Neural cell (in vitro differentiated cells): ENCODE results near the gene SHD. TPM values are rescaled to one million over a fixed set of nuclear protein-coding genes. Genes with fewer than 3 reads are reported as not detected.
"Not testable (repeated sequence)": the region's sequence is repeated elsewhere in the genome, so short reads cannot be mapped to it uniquely, and the experiment has no call there.

Source experiments
- H2AFZ ChIP-seq: fragments of 200-600, 300-800 bp; sonication (generic), shearing (Covaris generic); 2 replicates; pipeline ENCODE4 v1.6.0; 2014; ENCODE audit warnings: low read depth, mild to moderate bottlenecking, antibody characterized with exemption, low read length, moderate library complexity
- H3F3A ChIP-seq: fragments of 200-600 bp; shearing (Covaris generic); 2 replicates; pipeline ENCODE4 v1.6.1; 2016; ENCODE audit warnings: mild to moderate bottlenecking, moderate library complexity, mixed read lengths, antibody characterized with exemption, low read length; ENCODE audit not compliant: insufficient read depth, poor library complexity, severe bottlenecking
- H3K27ac ChIP-seq: fragments of 200-600, 300-800 bp; sonication (generic), shearing (Covaris generic); 2 replicates; pipeline ENCODE4 v1.5.1; 2014; ENCODE audit warnings: mild to moderate bottlenecking, low read length, moderate library complexity
- H3K27me3 ChIP-seq: fragments of 300-800, 200-600 bp; sonication (generic), shearing (Covaris generic); 2 replicates; pipeline ENCODE4 v1.6.0; 2014; ENCODE audit warnings: mild to moderate bottlenecking, low read depth, low read length, moderate library complexity; ENCODE audit not compliant: insufficient read depth
- H3K36me3 ChIP-seq: fragments of 300-800, 200-600 bp; sonication (generic), shearing (Covaris generic); 2 replicates; pipeline ENCODE4 v1.5.1; 2014; ENCODE audit warnings: mild to moderate bottlenecking, antibody characterized with exemption, low read length, moderate library complexity; ENCODE audit not compliant: insufficient read depth
- H3K4me2 ChIP-seq: fragments of 300-800, 200-600 bp; sonication (generic), shearing (Covaris generic); 2 replicates; pipeline ENCODE4 v1.6.0; 2014; ENCODE audit warnings: mild to moderate bottlenecking, low read length
- H3K4me3 ChIP-seq: fragments of 300-800, 200-600 bp; sonication (generic), shearing (Covaris generic); 2 replicates; pipeline ENCODE4 v1.5.1; 2014; ENCODE audit warnings: mild to moderate bottlenecking, low read length, moderate library complexity
- H3K79me2 ChIP-seq: fragments of 200-600 bp; shearing (Covaris generic); replicated peaks from 2 replicates; pipeline ENCODE4 v1.6.0; 2014; ENCODE audit warnings: mild to moderate bottlenecking, low read length, moderate library complexity; ENCODE audit not compliant: insufficient read depth
- H3K9ac ChIP-seq: fragments of 300-800, 200-600 bp; sonication (generic), shearing (Covaris generic); 2 replicates; pipeline ENCODE4 v1.6.1; 2016; ENCODE audit warnings: mild to moderate bottlenecking, low read length, mixed read lengths
- H3K9me2 ChIP-seq: fragments of 200-600 bp; shearing (Covaris generic); 2 replicates; pipeline ENCODE4 v1.6.1; 2016; ENCODE audit warnings: mild to moderate bottlenecking, low read length, mixed read lengths; ENCODE audit not compliant: insufficient read depth
- H3K9me3 ChIP-seq: fragments of 200-600, 300-800 bp; sonication (generic), shearing (Covaris generic); 2 replicates; pipeline ENCODE4 v1.6.1; 2016; ENCODE audit warnings: mild to moderate bottlenecking, mixed run types, low read length, moderate library complexity, mixed read lengths
- H4K20me1 ChIP-seq: fragments of 200-600 bp; shearing (Covaris generic); 2 replicates; pipeline ENCODE4 v1.6.1; 2016; ENCODE audit warnings: mild to moderate bottlenecking, mixed run types; ENCODE audit not compliant: insufficient read depth
- EP300 ChIP-seq: fragments of 450-650 bp; conservative IDR thresholded peaks from 2 replicates; pipeline ENCODE4 v1.6.1; 2014; ENCODE audit warnings: antibody characterized with exemption, mild to moderate bottlenecking, moderate library complexity; ENCODE audit not compliant: poor library complexity, severe bottlenecking
- EZH2 ChIP-seq: fragments of 200-600, 300-800 bp; shearing (Covaris generic), sonication (generic); IDR thresholded peaks from 2 replicates; pipeline ENCODE4 v1.6.1; 2014; ENCODE audit warnings: antibody characterized with exemption, low read length, borderline replicate concordance, mild to moderate bottlenecking; ENCODE audit not compliant: insufficient read depth, poor library complexity, severe bottlenecking
- MXI1 ChIP-seq: fragments of 450-650 bp; conservative IDR thresholded peaks from 2 replicates; pipeline ENCODE4 v1.6.1; 2014; ENCODE audit warnings: antibody characterized with exemption, mild to moderate bottlenecking; ENCODE audit not compliant: poor library complexity, severe bottlenecking
- POLR2AphosphoS5 ChIP-seq: IDR thresholded peaks from 2 replicates; pipeline ENCODE4 v1.6.1; 2012
- RAD21 ChIP-seq: fragments of 450-650 bp; conservative IDR thresholded peaks from 2 replicates; pipeline ENCODE4 v1.6.1; 2014; ENCODE audit warnings: antibody characterized with exemption, mild to moderate bottlenecking, moderate library complexity
- REST ChIP-seq: IDR thresholded peaks from 2 replicates; pipeline ENCODE4 v1.6.1; 2012; ENCODE audit warnings: borderline replicate concordance
- SMC3 ChIP-seq: fragments of 450-650 bp; conservative IDR thresholded peaks from 2 replicates; pipeline ENCODE4 v1.6.1; 2014; ENCODE audit warnings: antibody characterized with exemption, mild to moderate bottlenecking, moderate library complexity; ENCODE audit not compliant: poor library complexity
- TAF1 ChIP-seq: IDR thresholded peaks from 2 replicates; pipeline ENCODE4 v1.6.1; 2012; ENCODE audit warnings: low read depth
- polyA plus RNA-seq: library from polyadenylated mRNA; depleted of rRNA; stranded (reverse); fragments of >200 nt; gene quantifications from 2 replicates; pipeline ENCODE4 v1.2.3, GENCODE V29; 2014
- TF ChIP-seq, protein P1 (sequence below): fragments of 450-650 bp; IDR thresholded peaks from 2 replicates; pipeline ENCODE4 v1.5.1; 2014; ENCODE audit warnings: antibody characterized with exemption, mild to moderate bottlenecking, moderate library complexity; ENCODE audit not compliant: poor library complexity, severe bottlenecking

The SHD gene
- polyA plus RNA-seq, 1 donor from 2014 or later, result 188 TPM

DNA sequence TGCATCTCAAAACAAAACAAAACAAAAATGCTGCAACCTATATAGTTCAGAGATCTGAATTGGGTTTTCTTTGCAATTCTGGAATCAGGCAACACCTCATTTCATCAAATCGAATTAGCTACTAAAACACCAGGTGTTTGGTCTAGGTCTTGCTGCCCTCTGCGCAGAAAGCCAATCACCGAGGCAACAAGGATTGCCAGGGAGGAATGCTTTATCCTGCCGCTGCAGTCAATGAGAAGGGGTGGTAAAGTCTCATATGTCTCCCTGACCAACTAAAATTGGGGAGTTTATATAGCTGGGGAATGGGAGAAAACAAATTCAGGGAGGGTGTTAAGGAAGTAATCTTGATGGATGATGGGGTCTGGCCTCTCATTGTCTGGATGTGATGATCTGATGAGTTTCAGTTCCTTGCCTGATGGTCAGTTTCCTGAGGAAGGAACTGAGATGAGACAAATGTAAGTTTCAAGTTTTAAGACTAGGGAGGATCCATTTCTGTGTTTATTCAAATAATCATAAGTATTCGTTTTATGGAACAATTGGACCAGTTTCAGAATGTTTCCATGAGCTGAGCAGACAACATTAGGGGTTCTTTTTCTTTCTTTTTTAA is 37.1 kb upstream of the SHD start:
- no peaks in the 10 kb centered on the region for H3K27me3 ChIP-seq
- H2AFZ ChIP-seq, result no peak overlapping the region
- no peaks in the 10 kb centered on the region for H3K36me3 ChIP-seq
- H3K9me3 ChIP-seq, result no peaks in the 10 kb centered on the region
- TF ChIP-seq MXI1 (no peak), RAD21 (no peak)
- TF ChIP-seq, protein P1, sequence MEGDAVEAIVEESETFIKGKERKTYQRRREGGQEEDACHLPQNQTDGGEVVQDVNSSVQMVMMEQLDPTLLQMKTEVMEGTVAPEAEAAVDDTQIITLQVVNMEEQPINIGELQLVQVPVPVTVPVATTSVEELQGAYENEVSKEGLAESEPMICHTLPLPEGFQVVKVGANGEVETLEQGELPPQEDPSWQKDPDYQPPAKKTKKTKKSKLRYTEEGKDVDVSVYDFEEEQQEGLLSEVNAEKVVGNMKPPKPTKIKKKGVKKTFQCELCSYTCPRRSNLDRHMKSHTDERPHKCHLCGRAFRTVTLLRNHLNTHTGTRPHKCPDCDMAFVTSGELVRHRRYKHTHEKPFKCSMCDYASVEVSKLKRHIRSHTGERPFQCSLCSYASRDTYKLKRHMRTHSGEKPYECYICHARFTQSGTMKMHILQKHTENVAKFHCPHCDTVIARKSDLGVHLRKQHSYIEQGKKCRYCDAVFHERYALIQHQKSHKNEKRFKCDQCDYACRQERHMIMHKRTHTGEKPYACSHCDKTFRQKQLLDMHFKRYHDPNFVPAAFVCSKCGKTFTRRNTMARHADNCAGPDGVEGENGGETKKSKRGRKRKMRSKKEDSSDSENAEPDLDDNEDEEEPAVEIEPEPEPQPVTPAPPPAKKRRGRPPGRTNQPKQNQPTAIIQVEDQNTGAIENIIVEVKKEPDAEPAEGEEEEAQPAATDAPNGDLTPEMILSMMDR, result no peak
- H3K4me3 ChIP-seq, result no peak overlapping the region
- no peak overlapping the region for H3K27ac ChIP-seq
- H3K4me2 ChIP-seq, result no peak overlapping the region
- H3K9ac ChIP-seq, result no peak overlapping the region
- H4K20me1 ChIP-seq, result no peaks in the 10 kb centered on the region
- no peaks in the 10 kb centered on the region for H3K9me2 ChIP-seq
- no peaks in the 10 kb centered on the region for H3K79me2 ChIP-seq
- H3F3A ChIP-seq, result no peaks in the 10 kb centered on the region

- H2AFZ ChIP-seq, result peak overlapping the region; percentile 86
- not testable (repeated sequence) for H3K4me2 ChIP-seq
Observed at GRCh38 chr19:4245938-4246337, 33.1 kb upstream of the SHD start.

DNA sequence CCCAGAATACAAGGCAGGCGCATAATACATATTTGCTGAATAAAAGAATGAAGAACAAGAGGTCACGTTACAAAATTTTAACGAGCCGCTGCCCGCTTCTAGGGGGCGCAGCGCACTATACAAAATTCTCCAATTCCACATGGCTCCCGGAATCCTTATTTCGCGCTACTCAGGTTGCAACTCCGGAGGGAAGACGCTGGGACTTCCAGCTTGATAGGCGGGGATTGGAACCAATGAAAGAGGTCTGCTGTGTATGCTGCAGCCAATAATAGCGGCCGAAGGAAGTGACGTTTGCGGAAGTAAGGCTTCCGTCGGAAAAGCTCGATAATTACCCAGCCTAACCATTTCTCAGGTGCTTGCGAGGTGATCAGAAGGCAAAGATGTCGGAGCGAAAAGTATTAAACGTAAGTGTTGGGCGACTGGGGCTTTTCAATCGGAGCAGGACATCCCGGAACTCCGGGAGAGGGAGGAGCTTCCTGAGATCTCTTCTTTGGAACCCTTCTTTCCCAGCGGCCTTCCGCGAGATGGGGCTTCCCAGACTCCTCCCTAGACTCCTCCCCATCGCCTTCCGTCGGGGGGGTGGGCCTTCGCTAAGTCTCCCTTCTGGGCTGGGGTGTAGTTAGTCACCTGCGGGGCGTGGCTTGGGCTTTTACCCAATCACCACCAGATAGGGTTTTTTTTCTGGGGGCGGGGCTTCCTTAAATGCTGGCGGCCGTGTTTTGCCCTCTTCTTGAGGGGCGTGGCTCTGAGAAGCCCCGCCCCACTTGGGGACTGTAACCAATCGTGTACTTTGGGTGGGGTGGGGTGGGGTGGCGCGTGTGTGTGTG is 32.1 kb upstream of the SHD start, which contains the start of gene YJU2:
TSS of gene YJU2 (plus strand) at position 314 of the 827 bp plus-strand sequence. CDS start at position 381, 67 bp downstream.
- Histone ChIP-seq H3F3A (no peaks in the 10 kb centered on the region), H3K27me3 (no peaks in the 10 kb centered on the region), H3K9ac (peak within 1 kb of the TSS; percentile 90), H4K20me1 (no peaks in the 10 kb centered on the region), H2AFZ (peak within 1 kb of the TSS; percentile 86), H3K36me3 (no peaks in the 10 kb centered on the region), H3K79me2 (no peaks in the 10 kb centered on the region), H3K27ac (peak within 1 kb of the TSS; percentile 97), H3K9me2 (no peaks in the 10 kb centered on the region), H3K9me3 (no peaks in the 10 kb centered on the region), H3K4me2 (peak within 1 kb of the TSS; percentile 3), H3K4me3 (peak within 1 kb of the TSS; percentile 82)
- TF ChIP-seq RAD21 (peak; percentile 71), EP300 (peak; percentile 64), SMC3 (peak; percentile 63), MXI1 (peak; percentile 95), TAF1 (peak; percentile 89), POLR2AphosphoS5 (peak; percentile 84), REST (peak; percentile 96), EZH2 (no peak)
- TF ChIP-seq, protein P1, result peak; percentile 83

More at GRCh38 chr19:4245938-4246337, 33.1 kb upstream of the SHD start:
- H3K27me3 ChIP-seq, H3K9me2 ChIP-seq, H3K9me3 ChIP-seq, H4K20me1 ChIP-seq, H3K9ac ChIP-seq, H3K36me3 ChIP-seq, H3K4me3 ChIP-seq, H3K79me2 ChIP-seq, H3F3A ChIP-seq: not testable (repeated sequence)
- peak overlapping the region; percentile 97 for H3K27ac ChIP-seq
